Activated CD4-positive, alpha-beta memory T cell treated with anti-CD3 and anti-CD28 coated beads for 36 hours (primary cell): ENCODE data around the gene NAGA. TPM values are rescaled to one million over a fixed set of nuclear protein-coding genes. Genes with fewer than 3 reads are reported as not detected.

ENCODE experiments used
- CTCF ChIA-PET: fragments of 350-600 bp; sonication (Branson Sonifier 250); formaldehyde crosslinking; loops from one replicate; lab custom pipeline; 2021; ENCODE audit warnings: antibody characterized with exemption, inconsistent platforms; lab: Charles Lee
- POLR2A ChIA-PET: fragments of 350-600 bp; sonication (Branson Sonifier 250); formaldehyde crosslinking; loops from one replicate; lab custom pipeline; 2021; ENCODE audit warnings: antibody characterized with exemption; lab: Charles Lee
- DNase-seq: peaks from one replicate; pipeline ENCODE4 v3.0.0-alpha.2; 2020
- H3K27ac Mint-ChIP-seq: one replicate; pipeline ENCODE4 v1.8.0; 2021; ENCODE audit warnings: mixed read lengths
- H3K27me3 Mint-ChIP-seq: one replicate; pipeline ENCODE4 v1.8.0; 2021; ENCODE audit warnings: mixed read lengths
- H3K36me3 Mint-ChIP-seq: one replicate; pipeline ENCODE4 v1.8.0; 2021; ENCODE audit warnings: mixed read lengths
- H3K4me1 Mint-ChIP-seq: one replicate; pipeline ENCODE4 v1.8.0; 2021; ENCODE audit warnings: low read depth, mixed read lengths
- H3K4me3 Mint-ChIP-seq: one replicate; pipeline ENCODE4 v1.8.0; 2021; ENCODE audit warnings: mild to moderate bottlenecking, mixed read lengths
- H3K9me3 Mint-ChIP-seq: one replicate; pipeline ENCODE4 v1.8.0; 2021; ENCODE audit warnings: mixed read lengths
- intact Hi-C: fragments of 100-400 bp; cut with micrococcal nuclease; formaldehyde crosslinking; loops from one replicate; pipeline ENCODE4 v1.15.1; 2023
- total RNA-seq, 2 experiments: library from RNA; stranded (reverse); gene quantifications; one replicate each; pipeline ENCODE4 v1.2.3, GENCODE V29; 2021

NAGA gene
- total RNA-seq, 2 experiments from 2014 or later = 28.9 to 30.5 TPM

GRCh38 chr22:42065438-42066125 is 5.0 kb downstream of the NAGA start:
- H3K36me3 Mint-ChIP-seq = peaks cover 38% of the 10 kb centered on the region
- CTCF ChIA-PET = no interaction called here
- POLR2A ChIA-PET = interaction anchor here (0.5 kb wide), 1 partner anchor 341 kb away, joined by 4 read pairs; no protein-coding TSS in a partner anchor
- intact Hi-C loops = no loop called here
- H3K27me3 Mint-ChIP-seq = no peaks in the 10 kb centered on the region
- no peak for DNase-seq
- no peaks in the 10 kb centered on the region for H3K9me3 Mint-ChIP-seq
- H3K4me1 Mint-ChIP-seq = peaks cover 7% of the 10 kb centered on the region
- H3K27ac Mint-ChIP-seq = no peak overlapping the region
- H3K4me3 Mint-ChIP-seq = no peak overlapping the region

DNA sequence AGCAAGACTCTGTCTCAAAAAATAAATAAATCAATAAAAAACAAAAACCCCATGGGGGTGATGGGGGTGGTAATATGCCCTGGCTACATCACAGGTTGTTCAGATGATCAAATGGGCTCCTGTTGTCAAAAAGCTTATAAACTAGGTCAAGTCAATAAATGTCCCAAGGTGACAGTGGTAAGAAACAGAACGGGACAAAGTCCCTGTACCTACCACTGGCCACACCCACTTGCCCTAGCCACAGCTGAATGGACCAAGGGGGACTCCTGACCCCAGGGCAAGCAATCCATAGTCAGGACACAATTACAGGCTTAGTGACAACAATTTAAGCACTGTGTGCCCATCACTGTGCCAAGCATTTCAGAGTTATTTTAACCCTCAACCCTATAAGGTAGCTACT is 6.0 kb downstream of the NAGA start:
- peaks cover 7% of the 10 kb centered on the region for H3K4me1 Mint-ChIP-seq

DNA sequence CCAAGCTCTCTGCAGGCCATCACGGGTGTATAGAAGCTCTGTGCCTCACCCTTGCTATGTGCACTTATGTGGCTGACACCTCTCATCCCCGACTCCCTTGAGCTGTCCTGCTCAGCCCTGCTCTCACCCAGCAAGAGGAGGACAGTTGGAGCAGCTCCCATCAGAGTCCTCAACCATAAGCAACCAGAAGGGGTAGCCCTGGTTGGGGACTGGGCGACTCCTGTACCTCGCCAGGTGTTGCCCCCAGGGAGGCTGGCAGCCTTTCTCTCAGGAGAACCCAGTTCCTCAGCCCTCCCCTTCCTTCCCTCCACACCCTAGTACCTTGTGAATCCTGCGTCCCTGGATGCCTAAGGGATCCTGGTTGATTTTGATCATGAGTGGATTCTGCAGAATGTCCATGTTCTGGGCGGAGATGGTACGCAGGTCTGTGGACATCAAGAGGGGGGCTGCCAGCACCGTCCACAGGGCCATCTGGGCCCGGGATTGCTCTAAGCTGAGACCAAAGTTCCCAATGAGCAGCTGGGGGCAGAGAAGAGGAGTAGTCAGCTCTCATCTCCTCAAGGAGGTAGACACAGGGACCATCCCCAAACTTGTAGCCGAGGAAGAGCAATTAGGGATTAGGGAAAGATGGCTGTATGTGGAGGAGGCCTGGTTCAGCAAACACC is 8.0 kb downstream of the NAGA start:
- POLR2A ChIA-PET = interaction anchor here (0.6 to 0.9 kb wide), 2 partner anchors 18 to 47 kb away, joined by 3 to 4 read pairs; no protein-coding TSS in a partner anchor
- CTCF ChIA-PET = no interaction called here
- peaks cover 7% of the 10 kb centered on the region for H3K9me3 Mint-ChIP-seq
- H3K36me3 Mint-ChIP-seq = peaks cover 63% of the 10 kb centered on the region
- H3K27me3 Mint-ChIP-seq = no peaks in the 10 kb centered on the region
- H3K4me3 Mint-ChIP-seq = no peak overlapping the region
- intact Hi-C loops = no loop called here
- H3K27ac Mint-ChIP-seq = no peak overlapping the region
- DNase-seq = no peak
- H3K4me1 Mint-ChIP-seq = peaks cover 2% of the 10 kb centered on the region

More for the DNA sequence above, 6.0 kb downstream of the NAGA start:
- ChIA-PET POLR2A (no interaction called here), CTCF (no interaction called here)
- Mint-ChIP-seq H3K9me3 (no peaks in the 10 kb centered on the region), H3K27ac (no peak overlapping the region), H3K36me3 (peaks cover 47% of the 10 kb centered on the region), H3K27me3 (no peaks in the 10 kb centered on the region), H3K4me3 (no peak overlapping the region)
- no peak for DNase-seq
- intact Hi-C loops = no loop called here

DNA sequence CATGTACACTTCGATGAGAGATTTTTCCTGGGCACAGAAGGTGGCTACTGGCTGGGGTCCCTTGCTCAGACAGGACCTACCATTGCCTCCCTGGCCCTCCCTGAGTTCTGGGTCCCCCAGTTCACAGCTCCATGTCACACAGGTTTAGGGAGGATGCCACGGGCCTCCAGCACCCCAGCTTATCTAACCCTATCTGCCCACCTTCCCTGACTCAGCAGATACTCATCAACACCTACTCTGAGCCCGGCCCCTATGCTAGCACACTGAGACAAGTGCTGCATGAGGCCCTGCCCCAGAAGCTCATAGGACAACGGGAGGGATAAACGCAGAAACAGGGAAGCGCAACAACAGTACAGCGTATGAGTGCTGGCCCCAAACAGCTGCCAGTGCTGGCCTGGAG is 9.6 kb downstream of the NAGA start:
- H3K4me1 Mint-ChIP-seq = no peaks in the 10 kb centered on the region
- H3K36me3 Mint-ChIP-seq = peaks cover 64% of the 10 kb centered on the region
- no peak for DNase-seq
- intact Hi-C loops = no loop called here
- no peak overlapping the region for H3K27ac Mint-ChIP-seq
- ChIA-PET CTCF (no interaction called here), POLR2A (interaction anchor here (0.5 to 0.7 kb wide), 3 partner anchors 15 to 384 kb away, joined by 3 read pairs; no protein-coding TSS in a partner anchor)
- H3K4me3 Mint-ChIP-seq = no peak overlapping the region
- no peaks in the 10 kb centered on the region for H3K27me3 Mint-ChIP-seq
- peaks cover 20% of the 10 kb centered on the region for H3K9me3 Mint-ChIP-seq

DNA sequence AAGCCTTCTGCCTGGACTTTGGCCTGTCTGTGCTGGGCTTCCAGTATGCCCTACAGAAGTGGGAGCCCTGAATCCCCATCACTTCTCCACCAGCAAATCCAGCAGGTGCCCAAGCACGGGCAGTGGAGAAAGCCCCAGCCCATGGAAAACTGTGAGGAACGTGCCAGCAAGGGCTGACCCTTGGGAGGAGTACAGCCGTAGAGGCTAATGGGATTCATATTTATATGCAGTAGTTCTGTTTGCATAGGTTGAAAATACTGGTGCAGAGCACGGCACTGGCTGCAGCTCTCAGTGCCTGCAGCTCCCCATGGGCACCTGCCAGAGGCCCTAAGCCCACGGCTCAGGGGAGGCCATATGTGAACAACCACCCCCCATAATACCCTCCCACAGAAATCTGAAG is 10.1 kb downstream of the NAGA start:
- H3K27me3 Mint-ChIP-seq = no peaks in the 10 kb centered on the region
- H3K4me1 Mint-ChIP-seq = no peaks in the 10 kb centered on the region
- intact Hi-C loops = no loop called here
- peaks cover 61% of the 10 kb centered on the region for H3K36me3 Mint-ChIP-seq
- H3K4me3 Mint-ChIP-seq = no peak overlapping the region
- H3K27ac Mint-ChIP-seq = no peak overlapping the region
- peaks cover 20% of the 10 kb centered on the region for H3K9me3 Mint-ChIP-seq
- POLR2A ChIA-PET = interaction anchor here (0.5 kb wide), 1 partner anchor 250 kb away, joined by 3 read pairs; no protein-coding TSS in a partner anchor
- DNase-seq = no peak
- CTCF ChIA-PET = no interaction called here

DNA sequence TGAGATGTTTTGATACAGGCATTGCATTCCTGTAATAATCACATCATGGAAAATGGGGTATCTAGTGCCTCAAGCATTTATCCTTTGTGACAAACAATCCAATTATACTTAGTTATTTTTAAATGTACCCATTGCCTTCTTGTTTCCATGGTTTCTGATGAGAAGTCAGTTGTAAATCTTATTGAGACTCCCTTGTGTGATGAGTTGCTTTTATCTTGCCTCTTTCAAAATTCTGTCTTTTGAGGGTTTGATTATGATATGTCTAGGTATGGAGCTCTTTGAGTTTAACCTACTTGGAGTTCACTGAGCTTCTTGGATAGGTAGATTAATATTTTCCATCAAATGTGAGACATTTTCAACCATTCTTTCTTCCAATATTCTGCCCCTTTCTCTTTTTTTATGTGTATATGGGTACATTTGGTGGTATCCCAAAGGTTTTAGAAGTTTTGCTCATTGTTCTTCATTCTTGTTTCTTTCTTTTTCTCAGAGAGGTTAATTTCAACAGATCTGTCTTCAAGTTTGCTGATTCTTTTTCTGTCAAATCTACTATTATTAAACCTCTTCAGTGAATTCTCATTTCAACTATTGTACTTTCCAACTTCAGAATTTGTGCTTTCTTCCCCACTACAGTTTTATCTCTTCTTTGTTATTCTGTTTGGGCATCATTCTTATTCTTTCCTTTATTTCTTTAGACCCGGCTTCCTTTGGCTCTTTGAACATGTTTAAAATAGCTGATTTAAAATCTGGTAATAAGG is 13.7 kb downstream of the NAGA start:
- Mint-ChIP-seq H3K36me3 (peaks cover 41% of the 10 kb centered on the region), H3K4me1 (peaks cover 5% of the 10 kb centered on the region), H3K9me3 (peaks cover 20% of the 10 kb centered on the region), H3K4me3 (no peak overlapping the region), H3K27me3 (no peaks in the 10 kb centered on the region), H3K27ac (no peak overlapping the region)
- ChIA-PET POLR2A (no interaction called here), CTCF (interaction anchor here (0.6 kb wide), 2 partner anchors 18 to 38 kb away, joined by 3 to 5 read pairs; no protein-coding TSS in a partner anchor)
- intact Hi-C loops = no loop called here
- DNase-seq = no peak

DNA sequence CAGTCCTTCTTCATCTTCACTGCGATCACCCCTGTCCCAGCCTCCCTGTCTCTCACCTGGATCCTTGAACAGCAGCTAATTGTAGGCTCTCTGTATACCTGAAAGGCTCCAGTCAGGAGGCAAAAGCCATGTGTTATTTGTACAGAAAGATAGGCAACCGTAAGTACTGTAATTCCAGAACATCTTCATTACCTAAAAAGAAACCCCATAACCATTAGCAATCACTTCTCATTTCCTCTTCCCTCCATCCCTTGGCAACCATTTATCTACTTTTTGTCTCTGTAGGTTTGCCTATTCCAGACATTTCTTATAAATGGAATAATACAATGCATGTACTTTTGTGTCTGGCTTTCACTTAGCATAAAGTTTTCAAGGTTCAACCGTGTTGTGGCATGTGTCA is 17.8 kb downstream of the NAGA start:
- Mint-ChIP-seq H3K4me1 (peaks cover 5% of the 10 kb centered on the region), H3K27ac (no peak overlapping the region), H3K27me3 (no peaks in the 10 kb centered on the region), H3K36me3 (peaks cover 9% of the 10 kb centered on the region), H3K9me3 (peaks cover 13% of the 10 kb centered on the region), H3K4me3 (no peak overlapping the region)
- ChIA-PET POLR2A (no interaction called here), CTCF (no interaction called here)
- intact Hi-C loops = no loop called here
- no peak for DNase-seq

- ChIA-PET CTCF (no interaction called here), POLR2A (no interaction called here)
- no peaks in the 10 kb centered on the region for H3K9me3 Mint-ChIP-seq
- peaks cover 5% of the 10 kb centered on the region for H3K4me1 Mint-ChIP-seq
- no peaks in the 10 kb centered on the region for H3K27me3 Mint-ChIP-seq
- DNase-seq = no peak
- H3K27ac Mint-ChIP-seq = no peak overlapping the region
- no peak overlapping the region for H3K4me3 Mint-ChIP-seq
- intact Hi-C loops = no loop called here
- H3K36me3 Mint-ChIP-seq = no peaks in the 10 kb centered on the region
These were observed 19.9 kb downstream of the NAGA start for GRCh38 chr22:42050641-42051180.

- H3K4me1 Mint-ChIP-seq = no peaks in the 10 kb centered on the region
- POLR2A ChIA-PET = no interaction called here
- intact Hi-C loops = no loop called here
These were observed 28.8 kb downstream of the NAGA start for GRCh38 chr22:42041784-42042183.

DNA sequence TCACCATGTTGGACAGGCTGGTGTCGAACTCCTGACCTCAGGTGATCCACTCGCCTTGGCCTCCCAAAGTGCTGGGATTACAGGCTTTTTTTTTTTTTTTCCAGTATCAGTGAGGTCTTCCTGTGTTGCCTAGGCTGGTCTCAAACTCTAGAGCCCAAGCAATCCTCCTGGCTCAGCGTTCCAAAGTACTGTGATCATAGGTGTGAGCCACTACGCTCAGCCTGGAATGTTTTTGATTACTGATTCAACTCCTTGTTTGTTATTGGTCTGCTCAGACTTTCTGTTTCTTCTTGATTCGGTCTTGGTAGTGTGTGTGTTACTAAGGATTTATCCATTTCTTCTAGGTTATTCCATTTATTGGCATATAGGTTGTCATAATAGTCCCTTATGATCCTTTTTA is 31.3 kb downstream of the NAGA start:
- DNase-seq = no peak
- H3K4me1 Mint-ChIP-seq = no peaks in the 10 kb centered on the region
- no peaks in the 10 kb centered on the region for H3K27me3 Mint-ChIP-seq
- H3K9me3 Mint-ChIP-seq = peaks cover 20% of the 10 kb centered on the region
- H3K27ac Mint-ChIP-seq = no peak overlapping the region
- ChIA-PET CTCF (interaction anchor here (0.6 kb wide), 1 partner anchor 17 kb away, joined by 5 read pairs; no protein-coding TSS in a partner anchor), POLR2A (no interaction called here)
- no peak overlapping the region for H3K4me3 Mint-ChIP-seq
- peaks cover 9% of the 10 kb centered on the region for H3K36me3 Mint-ChIP-seq
- intact Hi-C loops = no loop called here

More at GRCh38 chr22:42041784-42042183, 28.8 kb downstream of the NAGA start:
- Mint-ChIP-seq H3K4me3 (no peak overlapping the region), H3K9me3 (peaks cover 11% of the 10 kb centered on the region), H3K27ac (no peak overlapping the region), H3K36me3 (peaks cover 9% of the 10 kb centered on the region), H3K27me3 (no peaks in the 10 kb centered on the region)
- CTCF ChIA-PET = no interaction called here
- DNase-seq = no peak

DNA sequence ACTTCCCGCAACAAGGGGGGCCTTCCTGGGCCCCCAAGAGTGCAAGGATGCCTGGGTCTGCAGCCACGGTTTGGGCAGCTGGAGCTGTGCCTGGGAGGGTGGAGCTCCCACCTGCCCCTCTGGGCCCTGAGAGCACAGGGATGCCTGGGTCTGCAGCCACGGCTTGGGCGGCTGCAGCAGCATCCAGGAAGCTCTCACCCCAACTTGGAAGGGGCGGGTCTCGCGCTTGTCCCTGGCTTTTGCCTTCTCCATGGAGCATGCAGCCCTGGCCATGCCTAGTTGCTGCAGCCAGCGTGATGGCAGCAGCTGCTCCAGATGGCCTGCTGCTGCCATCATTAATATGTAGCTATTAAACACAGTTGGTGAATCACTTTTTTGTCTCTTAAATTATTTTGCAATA is 35.4 kb downstream of the NAGA start:
- H3K9me3 Mint-ChIP-seq = peaks cover 23% of the 10 kb centered on the region
- CTCF ChIA-PET = interaction anchor here (0.6 kb wide), 1 partner anchor 506 kb away, joined by 3 read pairs; no protein-coding TSS in a partner anchor
- H3K27ac Mint-ChIP-seq = no peak overlapping the region
- peaks cover 17% of the 10 kb centered on the region for H3K4me1 Mint-ChIP-seq
- no peak overlapping the region for H3K4me3 Mint-ChIP-seq
- no peak for DNase-seq
- intact Hi-C loops = no loop called here
- peaks cover 11% of the 10 kb centered on the region for H3K36me3 Mint-ChIP-seq
- POLR2A ChIA-PET = no interaction called here
- H3K27me3 Mint-ChIP-seq = no peaks in the 10 kb centered on the region
